Measurements from ENCODE around the gene CABLES1. TPM values are rescaled to one million over a fixed set of nuclear protein-coding genes. Genes with fewer than 3 reads are reported as not detected.
A peak's percentile ranks its signal among the peaks of the same experiment; 100 is the strongest.
"Not testable (repeated sequence)": the region's sequence is repeated elsewhere in the genome, so short reads cannot be mapped to it uniquely, and the experiment has no call there.

Gene CABLES1
- total and polyA plus RNA-seq, 3 experiments from 2014 or later, result 0.30 to 8.9 (median 8.0) TPM

DNA sequence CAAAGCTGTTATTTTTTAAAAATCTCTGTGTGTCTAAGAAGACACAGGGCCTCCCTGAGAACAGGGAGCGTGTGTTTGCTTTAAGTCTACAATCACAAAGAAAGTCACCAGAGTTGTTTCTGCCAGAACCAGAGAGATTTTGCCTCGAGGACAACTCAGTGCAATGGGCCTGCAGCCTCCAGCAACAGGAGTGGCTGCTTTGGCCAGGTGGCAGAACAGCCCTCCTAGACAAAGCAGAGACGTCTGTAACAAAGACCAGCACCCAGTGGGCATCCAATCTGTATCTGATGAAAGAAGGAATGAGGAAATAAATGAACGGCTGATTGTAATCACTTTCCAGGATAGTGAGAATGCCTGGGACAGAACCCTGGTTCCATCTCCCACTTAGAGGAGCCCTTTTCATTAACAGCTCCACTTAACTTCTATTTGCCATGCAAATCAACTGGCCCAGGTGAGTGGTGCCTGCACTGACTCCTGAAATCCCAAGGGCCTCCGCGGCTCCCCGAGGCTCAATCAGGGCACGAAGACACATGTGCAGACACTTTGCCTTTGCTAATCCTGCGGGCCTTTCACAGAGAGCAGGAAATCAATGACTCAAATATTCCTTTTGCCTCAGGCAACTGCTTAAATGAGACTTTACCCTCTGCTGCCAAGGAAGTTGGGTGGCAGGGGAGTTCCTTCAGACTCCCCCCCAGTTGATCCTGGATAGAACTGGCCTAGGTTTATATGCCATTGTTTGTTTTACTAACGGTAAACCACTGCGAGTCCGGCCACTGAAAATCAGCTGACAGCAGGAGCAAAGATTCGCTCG is 146.5 kb downstream of the CABLES1 start:
- H3K27ac Mint-ChIP-seq, result no peak overlapping the region
- Histone ChIP-seq H3K27me3 (ENCODE audit: insufficient read depth, low read length, poor library complexity, severe bottlenecking) (no peaks in the 10 kb centered on the region), H3K27ac (ENCODE audit: low read depth, low read length) (no peak overlapping the region), H3K4me1 (ENCODE audit: insufficient read depth, low read length) (no peaks in the 10 kb centered on the region), H3K9me3 (ENCODE audit: low read length) (no peaks in the 10 kb centered on the region), H3K36me3 (ENCODE audit: insufficient read depth, low read length) (no peaks in the 10 kb centered on the region), H3K4me3 (ENCODE audit: low read length) (no peak overlapping the region)
- POLR2A ChIA-PET, result no interaction called here
- H3K4me3 Mint-ChIP-seq, result no peak overlapping the region
- no peaks in the 10 kb centered on the region for H3K4me1 Mint-ChIP-seq
- peaks cover 0 to 2% of the 10 kb centered on the region in 2 donors for H3K27me3 Mint-ChIP-seq
- CTCF ChIA-PET, result no interaction called here
- H3K9me3 Mint-ChIP-seq, result peaks cover 0 to 6% (median 4%) of the 10 kb centered on the region in 5 donors
- H3K36me3 Mint-ChIP-seq, result peaks cover 0 to 10% (median 3%) of the 10 kb centered on the region in 3 donors
- DNase-seq, result no peak

GRCh38 chr18:23282437-23282781 is 147.1 kb downstream of the CABLES1 start:
- no peak overlapping the region for H3K27ac ChIP-seq (ENCODE audit: low read depth, low read length)
- no peaks in the 10 kb centered on the region for H3K4me1 ChIP-seq (ENCODE audit: insufficient read depth, low read length)
- no peak overlapping the region for H3K4me3 Mint-ChIP-seq
- no peak for DNase-seq
- H3K9me3 Mint-ChIP-seq, result peaks cover 0 to 4% (median 3%) of the 10 kb centered on the region in 5 donors
- no peaks in the 10 kb centered on the region for H3K9me3 ChIP-seq (ENCODE audit: low read length)
- peaks cover 0 to 7% (median 3%) of the 10 kb centered on the region in 3 donors for H3K36me3 Mint-ChIP-seq
- CTCF ChIA-PET, result no interaction called here
- no peak overlapping the region for H3K4me3 ChIP-seq (ENCODE audit: low read length)
- H3K4me1 Mint-ChIP-seq, result no peaks in the 10 kb centered on the region
- H3K27me3 ChIP-seq (ENCODE audit: insufficient read depth, low read length, poor library complexity, severe bottlenecking), result no peaks in the 10 kb centered on the region
- H3K36me3 ChIP-seq (ENCODE audit: insufficient read depth, low read length), result no peaks in the 10 kb centered on the region
- POLR2A ChIA-PET, result no interaction called here
- peaks cover 0 to 2% of the 10 kb centered on the region in 2 donors for H3K27me3 Mint-ChIP-seq
- no peak overlapping the region for H3K27ac Mint-ChIP-seq

GRCh38 chr18:23283916-23284430 is 148.7 kb downstream of the CABLES1 start:
- CTCF ChIA-PET, result no interaction called here
- no peaks in the 10 kb centered on the region for H3K4me1 ChIP-seq (ENCODE audit: insufficient read depth, low read length)
- H3K27ac ChIP-seq (ENCODE audit: low read depth, low read length), result no peak overlapping the region
- H3K27me3 ChIP-seq (ENCODE audit: insufficient read depth, low read length, poor library complexity, severe bottlenecking), result no peaks in the 10 kb centered on the region
- no peak for DNase-seq
- Mint-ChIP-seq H3K4me3 (no peak overlapping the region), H3K27me3 (no peaks in the 10 kb centered on the region), H3K36me3 (no peaks in the 10 kb centered on the region), H3K27ac (peak overlapping the region in 2 of 8 donors; percentile 28 to 31), H3K4me1 (no peaks in the 10 kb centered on the region), H3K9me3 (no peaks in the 10 kb centered on the region)
- H3K4me3 ChIP-seq (ENCODE audit: low read length), result no peak overlapping the region
- no peaks in the 10 kb centered on the region for H3K9me3 ChIP-seq (ENCODE audit: low read length)
- no peaks in the 10 kb centered on the region for H3K36me3 ChIP-seq (ENCODE audit: insufficient read depth, low read length)
- POLR2A ChIA-PET, result no interaction called here

- no peaks in the 10 kb centered on the region for H3K27me3 ChIP-seq (ENCODE audit: insufficient read depth, low read length, poor library complexity, severe bottlenecking)
- no peak overlapping the region for H3K27ac ChIP-seq (ENCODE audit: low read depth, low read length)
- H3K4me3 ChIP-seq (ENCODE audit: low read length), result no peak overlapping the region
- Mint-ChIP-seq H3K27me3 (no peaks in the 10 kb centered on the region), H3K4me1 (no peaks in the 10 kb centered on the region), H3K36me3 (no peaks in the 10 kb centered on the region), H3K4me3 (no peak overlapping the region), H3K27ac (peak overlapping the region in 4 of 8 donors; percentile 6 to 82 (median 56)), H3K9me3 (no peaks in the 10 kb centered on the region)
- H3K4me1 ChIP-seq (ENCODE audit: insufficient read depth, low read length), result no peaks in the 10 kb centered on the region
- ChIA-PET CTCF (no interaction called here), POLR2A (no interaction called here)
- no peaks in the 10 kb centered on the region for H3K36me3 ChIP-seq (ENCODE audit: insufficient read depth, low read length)
- no peak for DNase-seq
- H3K9me3 ChIP-seq (ENCODE audit: low read length), result no peaks in the 10 kb centered on the region
These were observed 149.3 kb downstream of the CABLES1 start for GRCh38 chr18:23284629-23285028.

GRCh38 chr18:23285581-23285980 is 150.3 kb downstream of the CABLES1 start:
- H3K4me3 Mint-ChIP-seq; H3K27me3 Mint-ChIP-seq; H3K9me3 ChIP-seq (ENCODE audit: low read length); H3K36me3 ChIP-seq (ENCODE audit: insufficient read depth, low read length); H3K9me3 Mint-ChIP-seq; H3K27me3 ChIP-seq (ENCODE audit: insufficient read depth, low read length, poor library complexity, severe bottlenecking); H3K27ac ChIP-seq (ENCODE audit: low read depth, low read length); H3K4me3 ChIP-seq (ENCODE audit: low read length); DNase-seq; CTCF ChIA-PET; POLR2A ChIA-PET; H3K4me1 Mint-ChIP-seq; H3K4me1 ChIP-seq (ENCODE audit: insufficient read depth, low read length); H3K36me3 Mint-ChIP-seq: not testable (repeated sequence)
- H3K27ac Mint-ChIP-seq, result peak overlapping the region in 1 of 8 donors; percentile 59

GRCh38 chr18:23291456-23292205 is 156.3 kb downstream of the CABLES1 start:
- Histone ChIP-seq H3K36me3 (ENCODE audit: insufficient read depth, low read length) (no peaks in the 10 kb centered on the region), H3K27me3 (ENCODE audit: insufficient read depth, low read length, poor library complexity, severe bottlenecking) (no peaks in the 10 kb centered on the region), H3K27ac (ENCODE audit: low read depth, low read length) (no peak overlapping the region), H3K4me3 (ENCODE audit: low read length) (no peak overlapping the region), H3K9me3 (ENCODE audit: low read length) (no peaks in the 10 kb centered on the region), H3K4me1 (ENCODE audit: insufficient read depth, low read length) (no peaks in the 10 kb centered on the region)
- ChIA-PET CTCF (no interaction called here), POLR2A (no interaction called here)
- Mint-ChIP-seq H3K27ac (no peak overlapping the region), H3K4me1 (no peaks in the 10 kb centered on the region), H3K27me3 (no peaks in the 10 kb centered on the region), H3K36me3 (no peaks in the 10 kb centered on the region), H3K4me3 (no peak overlapping the region), H3K9me3 (no peaks in the 10 kb centered on the region)
- DNase-seq, result no peak

GRCh38 chr18:23300231-23300805 is 165.0 kb downstream of the CABLES1 start:
- Histone ChIP-seq H3K36me3 (ENCODE audit: insufficient read depth, low read length) (no peaks in the 10 kb centered on the region), H3K9me3 (ENCODE audit: low read length) (no peaks in the 10 kb centered on the region), H3K27ac (ENCODE audit: low read depth, low read length) (no peak overlapping the region), H3K27me3 (ENCODE audit: insufficient read depth, low read length, poor library complexity, severe bottlenecking) (no peaks in the 10 kb centered on the region), H3K4me1 (ENCODE audit: insufficient read depth, low read length) (no peaks in the 10 kb centered on the region), H3K4me3 (ENCODE audit: low read length) (no peak overlapping the region)
- CTCF ChIA-PET, result interaction anchor here (0.8 kb wide), 1 partner anchor 269 kb away, joined by 3 read pairs; no protein-coding TSS in a partner anchor
- H3K4me1 Mint-ChIP-seq, result no peaks in the 10 kb centered on the region
- DNase-seq, result no peak
- H3K4me3 Mint-ChIP-seq, result no peak overlapping the region
- POLR2A ChIA-PET, result no interaction called here
- H3K27ac Mint-ChIP-seq, result no peak overlapping the region
- no peaks in the 10 kb centered on the region for H3K9me3 Mint-ChIP-seq
- H3K27me3 Mint-ChIP-seq, result no peaks in the 10 kb centered on the region
- peaks cover 0 to 3% (median 1%) of the 10 kb centered on the region in 3 donors for H3K36me3 Mint-ChIP-seq

DNA sequence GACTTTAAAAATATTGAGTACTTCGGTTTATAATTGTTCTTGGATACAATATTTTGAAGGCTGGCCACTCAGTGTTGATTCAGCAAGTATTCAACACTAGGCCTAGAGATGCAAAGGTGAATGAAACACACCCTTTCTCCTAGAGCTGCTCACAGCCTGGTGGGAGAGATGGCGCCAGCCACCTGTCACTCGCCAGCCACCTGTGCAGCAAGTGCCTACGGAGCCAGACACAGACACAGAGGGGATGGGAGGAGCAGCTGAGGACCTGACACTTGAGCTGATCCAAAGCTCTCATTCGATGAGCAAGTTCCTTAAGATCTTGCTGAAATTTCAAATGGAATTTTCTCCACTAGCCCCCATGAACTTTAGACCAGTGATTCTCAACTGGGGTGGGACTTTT is 166.7 kb downstream of the CABLES1 start:
- Histone ChIP-seq H3K4me1 (ENCODE audit: insufficient read depth, low read length) (no peaks in the 10 kb centered on the region), H3K9me3 (ENCODE audit: low read length) (no peaks in the 10 kb centered on the region), H3K36me3 (ENCODE audit: insufficient read depth, low read length) (no peaks in the 10 kb centered on the region), H3K27me3 (ENCODE audit: insufficient read depth, low read length, poor library complexity, severe bottlenecking) (no peaks in the 10 kb centered on the region), H3K4me3 (ENCODE audit: low read length) (no peak overlapping the region), H3K27ac (ENCODE audit: low read depth, low read length) (no peak overlapping the region)
- H3K27me3 Mint-ChIP-seq, result no peaks in the 10 kb centered on the region
- H3K9me3 Mint-ChIP-seq, result no peaks in the 10 kb centered on the region
- DNase-seq, result no peak
- CTCF ChIA-PET, result no interaction called here
- no peak overlapping the region for H3K4me3 Mint-ChIP-seq
- peak overlapping the region in 1 of 8 donors; percentile 17 for H3K27ac Mint-ChIP-seq
- POLR2A ChIA-PET, result no interaction called here
- peaks cover 0 to 3% (median 0%) of the 10 kb centered on the region in 3 donors for H3K36me3 Mint-ChIP-seq
- H3K4me1 Mint-ChIP-seq, result peaks cover 5 to 10% (median 7%) of the 10 kb centered on the region in 3 donors

Measured in CD8-positive, alpha-beta memory T cell (primary cell).